Measurements from ENCODE around the gene PFKFB3. TPM values are rescaled to one million over a fixed set of nuclear protein-coding genes. Genes with fewer than 3 reads are reported as not detected.

PFKFB3 gene
- total and polyA plus RNA-seq, 2 of the 13 experiments (the other 11 are each of a cell fraction or from before 2014, with no cell fraction given) = 1.2 to 13.3 TPM

DNA sequence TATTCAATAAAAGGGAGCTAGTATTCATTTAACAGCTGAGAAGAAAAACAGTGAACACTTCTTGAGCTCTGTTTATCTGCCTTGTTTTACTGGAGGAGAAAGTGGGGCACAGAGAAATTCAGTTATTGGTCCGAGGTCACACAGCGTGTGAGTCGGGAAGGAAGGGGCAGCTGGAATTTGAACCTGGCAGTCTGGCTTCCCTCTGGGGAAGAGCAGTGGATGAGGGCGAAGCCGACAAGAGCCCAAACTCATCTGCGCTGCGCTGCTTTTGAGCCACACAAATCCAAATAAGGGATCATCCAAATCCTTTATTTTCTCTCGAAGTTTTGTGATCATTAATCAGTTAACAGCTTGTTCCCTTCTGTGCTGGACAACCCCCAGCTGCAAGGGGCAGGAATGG, 23.7 kb upstream of the PFKFB3 start:
- intact Hi-C loops (cut with micrococcal nuclease; ENCODE audit: unreplicated experiment) (no loop called here), in situ Hi-C loops (cut with HindIII; ENCODE audit: extremely low pct_ligation_motif_present, low pct_unique_long_range_greater_than_20kb) (loop anchor here (10.0 kb wide), 1 partner anchor 226 kb away; no protein-coding TSS in a partner anchor)
- Histone ChIP-seq H3K9me3 (ENCODE audit: low read length) (no peaks in the 10 kb centered on the region), H3K27me3 (ENCODE audit: control insufficient read depth in 1 of 2, insufficient read depth in 2 of 2, low read length in 2 of 2) (peaks cover 0 to 7% of the 10 kb centered on the region in 2 experiments; a peak in 1 of 5 replicates), H3K4me2 (ENCODE audit: low read depth, low read length) (no peak overlapping the region), H3K4me1 (ENCODE audit: insufficient read depth, low read length) (no peaks in the 10 kb centered on the region), H3K4me3 (replicated peaks in 1 of 3; ENCODE audit: insufficient read depth in 1 of 3, low read depth in 2 of 3, low read length in 3 of 3) (no peak overlapping the region), H4K20me1 (ENCODE audit: insufficient read depth, low read length) (no peaks in the 10 kb centered on the region), H2AFZ (ENCODE audit: low read length) (no peak overlapping the region), H3K79me2 (ENCODE audit: insufficient read depth, low read length) (no peaks in the 10 kb centered on the region), H3K9ac (ENCODE audit: insufficient read depth, low read depth, low read length) (no peak overlapping the region), H3K36me3 (replicated peaks in 1 of 2; ENCODE audit: control insufficient read depth in 1 of 2, insufficient read depth in 2 of 2, low read length in 2 of 2) (no peaks in the 10 kb centered on the region), H3K27ac (ENCODE audit: extremely low read length, insufficient read depth, low read length) (no peak overlapping the region)
- ChIA-PET POLR2A (no interaction called here), CTCF (ENCODE audit: low intra/inter-chr PET ratio, low total read pairs) (no interaction called here)
- WGBS (ENCODE audit: low lambda C conversion rate) = 45% methylated on average over 8 of the region's 8 CpGs
- no peak for TF ChIP-seq ZFP37 (CRISPR knock-in tag; IDR thresholded peaks at IDR 0.05; ENCODE audit: borderline replicate concordance)
- TF ChIP-seq, protein P1, sequence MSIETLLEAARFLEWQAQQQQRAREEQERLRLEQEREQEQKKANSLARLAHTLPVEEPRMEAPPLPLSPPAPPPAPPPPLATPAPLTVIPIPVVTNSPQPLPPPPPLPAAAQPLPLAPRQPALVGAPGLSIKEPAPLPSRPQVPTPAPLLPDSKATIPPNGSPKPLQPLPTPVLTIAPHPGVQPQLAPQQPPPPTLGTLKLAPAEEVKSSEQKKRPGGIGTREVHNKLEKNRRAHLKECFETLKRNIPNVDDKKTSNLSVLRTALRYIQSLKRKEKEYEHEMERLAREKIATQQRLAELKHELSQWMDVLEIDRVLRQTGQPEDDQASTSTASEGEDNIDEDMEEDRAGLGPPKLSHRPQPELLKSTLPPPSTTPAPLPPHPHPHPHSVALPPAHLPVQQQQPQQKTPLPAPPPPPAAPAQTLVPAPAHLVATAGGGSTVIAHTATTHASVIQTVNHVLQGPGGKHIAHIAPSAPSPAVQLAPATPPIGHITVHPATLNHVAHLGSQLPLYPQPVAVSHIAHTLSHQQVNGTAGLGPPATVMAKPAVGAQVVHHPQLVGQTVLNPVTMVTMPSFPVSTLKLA (IDR thresholded peaks at IDR 0.05) = 0 out of 2 replicates have a peak, but pooled peaks have one; percentile 13
- peak; percentile 72 for TF ChIP-seq ZNF768 (CRISPR knock-in tag; IDR thresholded peaks at IDR 0.05)
- BruUV-seq (replicated peaks) = no TSS peak
- DNase-seq (ENCODE audit: low spot score) (no peak), FAIRE-seq (no peak), ATAC-seq (no peak)

DNA sequence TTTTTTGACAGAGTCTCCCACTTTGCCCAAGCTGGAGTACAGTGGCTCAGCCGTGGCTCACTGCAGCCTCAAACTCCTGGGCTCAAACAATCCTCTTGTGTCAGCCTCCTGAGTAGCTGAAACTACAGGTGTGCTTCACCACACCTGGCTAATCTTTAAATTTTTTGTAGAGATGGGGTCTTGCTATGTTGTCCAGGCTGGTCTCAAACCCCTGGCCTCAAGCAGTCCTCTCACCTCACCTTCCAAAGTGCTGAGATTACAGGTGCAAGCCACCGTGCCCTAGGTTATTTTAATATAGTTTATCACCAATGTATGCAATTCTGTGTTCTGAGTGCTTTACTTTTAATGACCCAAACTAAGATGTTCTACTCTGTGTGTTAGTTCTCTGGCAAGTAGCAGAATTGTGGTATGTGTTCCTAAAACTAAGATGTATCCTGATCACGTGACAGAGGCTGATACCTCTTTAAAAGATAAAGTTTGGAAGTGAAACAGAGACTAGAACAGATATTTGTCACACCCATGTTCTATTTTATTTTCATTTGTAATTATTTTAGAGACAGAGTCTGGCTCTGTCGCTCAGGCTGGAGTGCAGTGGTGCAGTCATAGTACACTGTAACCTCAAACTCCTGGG, 22.1 kb upstream of the PFKFB3 start:
- BruUV-seq (replicated peaks) = no TSS peak
- intact Hi-C loops (cut with micrococcal nuclease; ENCODE audit: unreplicated experiment) = no loop called here
- Histone ChIP-seq H3K4me1 (ENCODE audit: insufficient read depth, low read length) (no peaks in the 10 kb centered on the region), H3K36me3 (replicated peaks in 1 of 2; ENCODE audit: control insufficient read depth in 1 of 2, insufficient read depth in 2 of 2, low read length in 2 of 2) (no peaks in the 10 kb centered on the region), H3K79me2 (ENCODE audit: insufficient read depth, low read length) (no peaks in the 10 kb centered on the region), H4K20me1 (ENCODE audit: insufficient read depth, low read length) (no peaks in the 10 kb centered on the region), H3K4me2 (ENCODE audit: low read depth, low read length) (no peak overlapping the region), H3K9ac (ENCODE audit: insufficient read depth, low read depth, low read length) (no peak overlapping the region), H2AFZ (ENCODE audit: low read length) (no peak overlapping the region), H3K9me3 (ENCODE audit: low read length) (no peaks in the 10 kb centered on the region), H3K27ac (ENCODE audit: extremely low read length, insufficient read depth, low read length) (no peak overlapping the region), H3K27me3 (ENCODE audit: control insufficient read depth in 1 of 2, insufficient read depth in 2 of 2, low read length in 2 of 2) (peaks cover 0 to 7% of the 10 kb centered on the region in 2 experiments; a peak in 1 of 5 replicates), H3K4me3 (replicated peaks in 1 of 3; ENCODE audit: insufficient read depth in 1 of 3, low read depth in 2 of 3, low read length in 3 of 3) (no peak overlapping the region)
- ChIA-PET CTCF (ENCODE audit: low intra/inter-chr PET ratio, low total read pairs) (no interaction called here), POLR2A (no interaction called here)
- in situ Hi-C loops (cut with HindIII; ENCODE audit: extremely low pct_ligation_motif_present, low pct_unique_long_range_greater_than_20kb) = no loop called here
- DNase-seq (ENCODE audit: low spot score) (no peak), ATAC-seq (no peak), FAIRE-seq (no peak)
- 51% methylated on average over 4 of the region's 4 CpGs for WGBS (ENCODE audit: low lambda C conversion rate)
- TF ChIP-seq ZFP37 (CRISPR knock-in tag; IDR thresholded peaks at IDR 0.05; ENCODE audit: borderline replicate concordance) = no peak
- TF ChIP-seq RAD51 (IDR thresholded peaks at IDR 0.05; ENCODE audit: borderline replicate concordance) = peak; percentile 60; the same call in 1 of the 2 replicates
